NCI-H526 treated with DMSO at 0.1 percent for 48 hours (cell line): Measurements from ENCODE around the gene ANKFY1.
"Not testable (repeated sequence)": the region's sequence is repeated elsewhere in the genome, so short reads cannot be mapped to it uniquely, and the experiment has no call there.

Experiments used
- DNase-seq: peaks from one replicate; lab custom pipeline; 2025; lab: John Stamatoyannopoulos, UW

The ANKFY1 gene

DNA sequence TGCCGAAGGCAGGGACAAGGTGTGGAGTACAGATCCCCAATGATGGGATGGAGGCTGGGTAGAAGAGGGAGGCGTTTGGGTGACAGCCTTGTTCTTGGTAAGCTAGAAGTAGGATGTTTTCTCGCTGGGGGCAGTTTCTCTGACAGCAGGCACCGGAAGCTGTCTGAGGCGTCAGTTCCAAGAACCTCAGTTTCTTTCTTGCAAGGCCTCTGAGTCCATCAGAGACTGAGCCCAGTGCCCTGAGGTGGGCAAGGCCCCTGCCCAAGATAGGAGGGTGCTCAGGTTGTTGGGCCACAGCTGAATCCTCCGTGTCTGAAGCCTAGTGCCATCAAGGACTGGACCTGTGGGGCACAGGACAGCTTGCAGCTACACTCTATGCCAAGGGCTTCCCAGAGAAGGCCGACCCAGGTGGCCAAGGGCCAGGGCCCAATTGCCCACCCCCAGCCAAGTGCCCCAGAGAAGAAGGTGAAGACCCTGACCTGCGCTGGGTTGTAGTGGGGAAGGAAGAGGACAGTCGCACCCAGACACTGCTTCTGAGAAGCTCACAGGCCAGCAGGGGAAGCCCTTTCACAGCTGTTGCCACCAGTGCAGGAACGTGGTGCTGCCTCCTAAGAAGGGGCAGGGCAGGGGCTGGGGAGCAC lies 107.7 kb downstream of the ANKFY1 start:
- no peak for DNase-seq

DNA sequence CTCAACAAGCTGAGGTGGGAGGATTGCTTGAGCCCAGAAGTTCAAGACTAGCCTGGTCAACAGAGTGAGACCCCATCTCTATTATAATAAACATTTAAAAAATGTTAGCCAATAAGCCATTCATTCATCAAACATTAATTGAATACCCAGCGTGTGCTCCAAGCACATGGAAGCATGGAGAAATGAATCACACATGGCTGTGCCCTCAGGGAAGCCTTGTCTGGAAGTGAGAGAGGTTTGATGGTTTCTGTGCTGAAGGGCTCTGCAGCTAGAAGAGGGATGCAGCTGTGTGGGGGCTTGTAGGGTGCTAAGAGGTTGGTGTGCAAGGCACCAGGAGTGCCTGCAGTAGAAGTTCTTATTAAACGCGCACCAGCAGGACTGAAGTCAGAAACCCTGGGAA lies 109.6 kb downstream of the ANKFY1 start:
- DNase-seq, result no peak

DNA sequence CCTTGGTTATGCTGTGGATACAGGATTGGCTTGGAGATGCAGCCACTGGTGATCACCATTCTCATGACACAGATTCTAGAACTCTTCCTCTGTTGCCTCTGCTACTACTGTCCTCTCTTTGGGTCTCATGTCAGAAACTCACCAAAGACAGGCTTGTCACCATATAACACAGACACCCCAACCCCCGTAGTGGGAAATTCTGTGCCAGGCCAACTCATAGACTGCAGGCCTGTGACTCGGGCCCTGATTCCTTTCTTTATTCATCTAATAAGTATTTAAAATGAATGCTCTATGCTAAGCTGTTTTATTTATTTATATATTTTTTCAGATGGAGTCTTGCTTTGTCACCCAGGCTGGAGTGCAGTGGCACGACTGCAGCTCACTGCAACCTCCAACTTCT lies 111.3 kb downstream of the ANKFY1 start:
- no peak for DNase-seq

DNA sequence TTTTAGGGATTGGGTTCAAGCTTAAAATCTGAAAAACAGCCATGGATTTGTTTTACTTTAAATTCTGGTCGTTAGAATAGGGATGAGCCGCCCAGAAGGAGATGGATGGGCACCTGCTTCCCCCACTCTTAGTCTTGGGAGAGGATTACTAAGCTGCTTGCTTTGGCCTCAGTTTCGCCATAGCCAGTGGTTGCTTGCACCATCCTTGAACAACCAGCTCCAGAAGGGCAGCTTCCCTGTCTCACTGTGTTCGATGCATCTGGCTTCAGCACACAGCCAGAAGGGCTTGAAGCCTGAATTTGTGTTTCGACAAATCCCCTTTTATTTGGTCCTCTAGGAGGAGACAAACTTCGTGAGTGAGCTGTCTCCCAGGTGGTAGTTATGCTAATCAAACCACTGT lies 113.7 kb downstream of the ANKFY1 start:
- no peak for DNase-seq

DNA sequence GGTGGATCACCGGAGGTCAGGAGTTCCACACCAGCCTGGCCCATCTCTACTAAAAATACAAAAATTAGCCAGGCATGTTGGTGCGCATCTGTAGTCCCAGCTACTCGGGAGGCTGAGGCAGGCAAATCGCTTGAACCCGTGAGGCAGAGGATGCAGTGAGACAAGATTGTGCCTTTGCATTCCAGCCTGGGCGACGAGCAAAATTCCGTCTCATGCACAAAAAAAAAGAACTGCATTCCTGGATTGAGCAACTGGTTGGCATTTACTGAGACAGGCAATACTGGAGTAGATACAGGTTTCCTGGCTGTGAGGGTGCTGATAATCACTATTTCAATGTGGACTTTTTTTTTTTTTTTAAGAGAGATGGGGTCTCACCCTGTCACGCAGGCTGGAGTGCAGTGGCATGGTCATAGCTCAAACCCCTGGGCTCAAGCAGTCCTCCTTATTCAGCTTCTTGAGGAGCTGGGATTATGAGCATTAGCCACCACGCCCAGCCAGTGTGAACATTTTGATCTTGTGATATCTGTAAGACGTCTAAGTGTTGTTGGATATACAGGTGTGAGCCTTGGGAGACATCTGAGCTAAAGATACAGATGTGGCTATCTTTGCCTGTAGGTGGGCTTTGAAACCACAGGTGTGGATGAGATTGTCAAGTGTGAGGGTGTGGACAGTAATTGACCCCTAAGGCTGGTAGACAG lies 115.0 kb downstream of the ANKFY1 start:
- DNase-seq, result no peak

DNA sequence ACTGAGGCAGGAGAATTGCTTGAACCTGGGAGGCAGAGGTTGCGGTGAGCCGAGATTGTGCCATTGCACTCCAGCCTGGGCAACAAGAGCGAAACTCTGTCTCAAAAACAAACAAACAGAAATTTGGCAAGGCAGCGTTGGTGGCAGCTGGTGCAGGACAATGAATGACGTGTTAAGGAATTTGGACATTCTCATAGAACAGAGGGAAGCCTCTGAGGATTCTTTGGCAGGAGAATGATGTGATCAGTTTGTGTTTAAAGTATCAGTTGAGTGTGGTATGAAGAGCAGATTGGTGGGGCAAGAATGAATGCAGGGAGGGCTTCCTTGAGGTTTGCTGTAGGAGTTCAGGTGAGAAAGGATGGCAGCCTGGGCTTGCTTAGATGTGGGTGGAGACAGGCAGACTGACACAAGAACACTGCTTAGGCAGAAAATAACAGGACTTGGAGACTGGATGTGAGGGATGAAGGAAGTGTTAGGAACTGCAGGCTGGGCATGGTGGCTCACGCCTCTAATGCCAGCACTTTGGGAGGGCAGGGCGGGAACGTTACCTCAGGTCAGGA lies 115.9 kb downstream of the ANKFY1 start:
- no peak for DNase-seq

DNA sequence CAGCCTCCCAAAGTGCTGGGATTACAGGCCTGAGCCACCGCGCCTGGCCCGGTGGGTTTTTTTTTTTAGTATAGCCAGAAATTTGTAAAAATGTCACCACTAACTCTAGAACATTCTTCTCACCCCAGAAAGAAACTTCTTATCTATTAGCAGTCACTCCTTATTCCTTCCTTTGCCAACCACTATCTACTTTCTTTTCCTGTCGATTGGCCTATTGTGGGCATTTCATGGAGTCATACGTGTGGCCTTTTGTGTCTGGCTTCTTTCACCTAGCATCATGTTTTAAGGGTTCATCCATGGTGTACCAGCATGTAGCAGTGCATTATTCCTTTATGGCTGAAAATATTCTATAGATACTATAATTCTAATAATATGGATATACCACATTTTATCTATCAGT lies 117.1 kb downstream of the ANKFY1 start:
- DNase-seq, result no peak

DNA sequence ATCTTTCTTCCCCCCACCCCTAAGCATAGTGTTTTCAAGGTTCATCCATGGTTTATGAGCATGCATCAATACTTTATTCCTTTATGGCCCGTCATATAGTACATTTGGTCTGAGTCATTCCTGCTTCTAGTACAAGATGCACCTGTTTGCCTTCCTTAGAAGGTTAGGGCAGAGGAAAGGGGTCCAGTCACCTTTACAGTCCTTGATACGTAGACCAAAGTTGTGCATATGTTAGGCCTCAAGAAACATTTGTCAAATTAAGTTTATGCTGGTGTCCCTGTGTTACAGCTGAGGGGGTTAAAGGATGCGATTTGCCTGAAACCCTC lies 119.4 kb downstream of the ANKFY1 start:
- DNase-seq, result no peak

DNA sequence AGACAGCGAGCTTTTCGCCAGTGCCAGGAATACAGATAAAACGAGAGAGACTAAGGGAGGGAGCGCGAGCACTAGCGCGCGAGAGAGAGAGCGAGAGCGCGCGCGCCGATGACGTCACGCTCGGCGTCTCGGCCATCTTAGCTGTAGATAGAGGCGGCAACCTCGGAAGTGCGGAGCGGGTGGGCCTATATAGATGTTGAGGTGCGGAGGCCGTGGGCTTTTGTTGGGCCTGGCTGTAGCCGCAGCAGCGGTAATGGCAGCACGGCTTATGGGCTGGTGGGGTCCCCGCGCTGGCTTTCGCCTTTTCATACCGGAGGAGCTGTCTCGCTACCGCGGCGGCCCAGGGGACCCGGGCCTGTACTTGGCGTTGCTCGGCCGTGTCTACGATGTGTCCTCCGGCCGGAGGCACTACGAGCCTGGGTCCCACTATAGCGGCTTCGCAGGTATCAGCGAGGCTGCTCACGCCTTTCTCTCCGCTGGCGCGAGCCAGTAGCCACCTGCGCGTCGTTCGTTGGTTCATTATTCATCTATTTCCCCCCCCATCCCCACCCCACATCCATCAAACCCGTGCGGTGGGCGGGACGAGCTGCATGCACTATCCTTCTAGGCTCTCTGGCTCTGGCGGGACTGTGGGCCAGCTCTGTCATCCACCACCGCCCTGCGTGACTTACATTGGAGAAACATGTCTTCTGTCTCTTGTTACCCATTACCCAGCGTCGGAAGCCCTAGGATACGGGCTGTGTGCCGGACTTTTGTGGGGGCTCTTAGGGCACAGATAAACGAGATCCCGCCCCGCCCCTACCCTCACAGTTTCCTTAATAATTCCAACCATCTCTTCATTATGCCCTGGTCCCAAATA lies 120.0 kb downstream of the ANKFY1 start:
- DNase-seq, result peak; percentile 64

DNA sequence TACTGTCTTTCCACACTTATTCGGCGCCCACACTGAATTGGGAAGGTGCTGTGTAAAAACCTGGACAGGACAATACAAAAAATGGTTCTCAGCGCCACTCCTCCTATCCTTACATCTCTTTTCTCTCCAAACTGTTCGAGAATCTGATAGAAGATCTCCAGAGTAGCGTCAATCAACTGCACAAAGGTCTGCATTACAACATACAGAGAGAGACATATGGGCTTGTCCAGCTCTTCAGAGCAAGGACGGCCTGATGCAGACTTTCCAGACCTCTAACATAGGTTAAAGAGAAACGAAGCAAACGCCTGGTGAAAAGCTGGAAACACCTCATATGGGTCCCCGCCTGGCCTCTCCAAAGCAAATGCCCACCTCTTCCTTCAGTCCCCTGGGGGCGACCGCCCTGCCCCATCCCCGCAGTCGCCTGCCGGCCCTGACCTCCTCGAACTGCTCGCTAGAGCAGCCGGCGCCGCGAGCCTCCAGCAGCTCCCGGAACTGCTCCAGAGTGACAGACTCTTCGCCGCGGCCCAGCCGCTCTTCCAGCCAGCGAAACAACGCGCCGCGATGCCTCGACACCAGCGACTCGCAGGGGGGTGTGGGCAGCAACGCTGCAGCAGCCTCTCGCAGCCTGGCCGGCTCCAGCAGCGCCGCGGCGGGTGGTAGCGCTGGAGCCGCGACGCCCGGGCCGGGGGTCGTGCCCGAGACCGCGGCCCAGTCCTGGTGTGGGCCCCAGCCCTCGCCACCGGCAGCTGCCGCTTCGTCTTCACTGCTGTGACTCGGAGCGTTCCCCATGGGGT lies 121.5 kb downstream of the ANKFY1 start:
- DNase-seq, result no peak

DNA sequence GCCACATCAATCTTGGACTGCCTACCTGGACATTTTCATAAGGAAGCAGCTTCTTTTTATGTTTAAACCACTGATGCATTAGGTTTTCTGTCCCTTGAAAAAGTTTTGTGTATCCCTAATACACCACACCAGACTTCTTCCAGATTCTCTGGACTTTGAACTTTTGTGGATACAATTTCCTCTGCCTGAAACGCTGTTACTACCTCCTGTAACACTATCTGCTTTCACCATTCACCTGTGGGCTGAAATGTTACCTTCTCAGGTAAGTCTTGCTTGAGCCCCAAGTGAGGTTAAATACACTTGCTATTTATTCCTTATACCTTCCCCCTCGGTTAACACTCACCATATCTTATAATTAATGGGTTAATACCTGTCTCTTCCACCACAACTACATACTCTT lies 123.7 kb downstream of the ANKFY1 start:
- no peak for DNase-seq

DNA sequence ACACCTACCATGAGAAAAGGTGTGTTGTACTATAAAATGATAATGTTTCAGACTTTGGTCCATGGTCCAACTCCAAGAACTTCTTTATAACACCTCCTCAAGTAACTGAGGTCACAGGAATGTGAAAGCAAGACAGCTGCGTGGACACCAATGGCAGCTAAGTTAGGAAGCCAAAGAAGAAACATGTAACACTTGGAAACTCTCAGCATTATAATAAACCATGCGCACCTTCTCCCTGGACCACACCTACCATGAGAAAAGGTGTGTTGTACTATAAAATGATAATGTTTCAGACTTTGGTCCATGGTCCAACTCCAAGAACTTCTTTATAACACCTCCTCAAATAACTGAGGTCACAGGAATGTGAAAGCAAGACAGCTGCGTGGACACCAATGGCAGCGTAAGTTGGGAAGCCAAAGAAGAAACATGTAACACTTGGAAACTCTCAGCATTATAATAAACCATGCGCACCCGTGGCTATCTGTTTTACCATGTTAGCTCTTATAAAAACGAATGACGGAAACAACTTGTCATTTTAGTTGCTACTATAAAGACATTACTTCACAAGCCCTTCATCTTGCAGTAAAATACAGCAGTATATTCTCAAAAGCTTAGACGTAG lies 124.8 kb downstream of the ANKFY1 start:
- DNase-seq, result not testable (repeated sequence)

DNA sequence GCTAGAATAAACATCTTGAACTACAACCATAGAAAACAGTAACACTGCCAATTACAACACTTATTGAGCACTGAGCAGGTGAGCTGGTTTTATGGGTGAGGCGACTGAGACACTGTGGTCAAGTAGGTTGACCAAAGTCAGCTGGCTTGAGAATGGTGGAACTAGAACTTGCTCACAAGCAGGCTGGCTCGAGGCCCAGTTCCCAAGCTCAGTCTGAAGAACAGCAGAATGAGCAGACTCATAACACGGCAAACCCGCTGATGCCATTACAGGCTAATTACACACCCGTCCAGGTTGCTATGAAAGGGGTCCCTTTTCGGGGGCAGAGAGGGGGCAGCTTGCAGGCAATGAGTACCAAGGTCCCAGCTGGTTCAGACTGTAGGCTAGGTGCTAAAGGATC lies 127.4 kb downstream of the ANKFY1 start:
- DNase-seq, result no peak

DNA sequence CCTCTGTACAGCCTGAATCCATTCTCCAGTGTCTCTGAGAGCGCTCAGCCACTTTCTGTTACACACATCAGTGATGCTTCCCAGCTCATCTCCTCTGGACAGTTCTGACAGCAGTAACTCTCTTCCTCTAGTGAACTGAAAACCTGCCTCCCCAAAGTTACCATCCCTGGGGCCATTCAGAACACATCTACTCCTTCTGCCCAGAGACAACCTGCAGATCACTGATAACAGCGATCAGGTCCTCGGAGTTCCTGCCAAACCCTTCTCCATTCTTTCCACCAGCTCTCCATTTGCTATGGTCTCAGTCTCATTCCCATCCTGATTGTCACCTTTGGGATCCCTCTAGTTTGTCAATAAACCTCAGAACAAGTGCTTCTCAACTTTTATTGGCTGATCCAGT lies 128.3 kb downstream of the ANKFY1 start:
- DNase-seq, result no peak

DNA sequence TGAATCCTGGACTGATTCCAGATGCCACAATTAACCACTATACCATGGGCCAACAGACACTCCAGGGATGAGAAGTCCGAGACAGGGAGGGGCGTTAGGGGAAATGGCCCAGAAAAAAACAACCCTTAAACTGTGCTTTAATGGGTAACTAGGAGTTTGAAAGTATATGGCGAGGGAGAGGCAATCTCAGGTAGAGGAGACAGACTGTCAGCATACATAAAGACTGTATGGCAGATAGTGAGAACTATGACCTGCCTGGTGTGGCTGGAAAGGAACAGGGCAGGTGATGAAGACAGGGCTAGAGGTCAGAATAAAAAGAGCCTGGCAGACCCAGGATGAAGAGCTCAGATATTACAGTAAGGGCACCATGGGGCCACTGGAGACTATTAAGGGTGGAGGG lies 129.1 kb downstream of the ANKFY1 start:
- DNase-seq, result no peak

DNA sequence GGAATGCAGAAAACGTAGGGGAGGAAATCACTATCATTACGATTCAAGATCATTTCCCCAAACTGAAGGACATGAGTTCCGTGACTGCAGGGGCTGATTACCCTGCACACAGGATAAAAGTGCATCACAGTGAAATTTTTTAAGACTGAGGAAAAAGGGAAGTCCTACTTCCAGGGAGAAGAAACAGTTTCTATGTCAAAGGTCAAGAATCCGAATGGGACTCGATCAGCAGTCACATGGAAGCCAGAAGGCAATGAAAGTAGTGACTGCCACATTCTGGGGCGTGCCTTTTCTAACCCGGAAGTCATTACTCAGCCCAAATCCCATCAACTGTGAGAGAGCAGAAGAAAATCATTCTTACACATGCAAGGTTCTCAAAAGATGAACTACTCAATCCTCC lies 133.1 kb downstream of the ANKFY1 start:
- no peak for DNase-seq

DNA sequence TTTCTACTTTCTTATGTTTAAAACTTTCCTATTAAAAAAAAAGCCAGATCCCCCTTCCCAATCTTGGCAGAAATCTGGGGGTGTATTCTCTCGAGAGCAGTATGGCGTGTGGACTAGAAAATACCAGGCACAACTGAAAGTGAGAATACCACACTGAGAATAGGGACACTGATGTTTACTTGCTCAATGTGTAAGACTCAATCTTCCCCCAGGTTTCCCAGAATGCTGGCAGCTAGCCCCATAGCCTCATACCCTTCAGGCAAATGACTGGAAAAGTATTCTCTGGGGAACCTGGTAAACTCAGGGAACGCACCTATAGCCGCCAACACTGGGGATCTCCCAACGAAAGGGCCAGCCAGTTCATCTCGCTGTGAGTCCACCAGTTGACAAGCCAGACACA lies 136.2 kb downstream of the ANKFY1 start:
- DNase-seq, result no peak

DNA sequence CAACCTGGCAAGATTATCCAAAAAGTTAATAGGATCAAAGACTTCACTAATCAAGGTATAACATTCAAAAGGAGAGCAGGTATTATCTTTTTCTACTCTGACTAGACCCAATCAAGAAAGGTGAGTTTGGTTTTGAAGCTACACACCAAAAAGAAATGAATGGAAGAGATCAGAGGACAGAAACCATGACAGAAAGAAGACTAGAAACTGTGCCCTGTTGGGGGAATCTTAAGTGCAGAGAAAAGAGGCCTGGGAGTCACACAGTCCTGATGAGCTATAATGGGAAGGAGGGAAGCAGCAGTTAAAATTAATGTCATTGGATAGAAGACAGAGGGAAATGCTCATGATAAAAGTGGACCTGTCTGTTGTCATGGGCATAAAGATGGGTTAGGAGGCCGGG lies 138.2 kb downstream of the ANKFY1 start:
- no peak for DNase-seq

DNA sequence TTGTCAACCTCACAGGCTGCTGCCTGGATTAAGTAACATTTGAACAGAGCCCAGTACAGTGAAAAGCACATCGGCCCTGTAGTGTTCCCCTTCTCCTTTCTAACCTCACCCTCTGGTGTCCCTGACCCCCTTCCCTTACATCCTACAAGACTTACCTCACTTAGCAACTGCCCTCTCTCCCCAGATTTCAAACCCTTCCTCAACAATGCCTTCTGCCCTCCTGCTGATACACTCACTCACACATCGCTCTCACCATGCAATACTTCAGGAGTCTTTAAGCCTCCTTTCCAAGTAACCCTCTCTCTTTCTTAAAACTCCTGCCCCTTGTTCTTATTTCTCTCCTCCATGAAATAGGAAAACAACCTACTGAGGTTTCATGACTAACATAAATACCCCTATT lies 138.8 kb downstream of the ANKFY1 start:
- no peak for DNase-seq

DNA sequence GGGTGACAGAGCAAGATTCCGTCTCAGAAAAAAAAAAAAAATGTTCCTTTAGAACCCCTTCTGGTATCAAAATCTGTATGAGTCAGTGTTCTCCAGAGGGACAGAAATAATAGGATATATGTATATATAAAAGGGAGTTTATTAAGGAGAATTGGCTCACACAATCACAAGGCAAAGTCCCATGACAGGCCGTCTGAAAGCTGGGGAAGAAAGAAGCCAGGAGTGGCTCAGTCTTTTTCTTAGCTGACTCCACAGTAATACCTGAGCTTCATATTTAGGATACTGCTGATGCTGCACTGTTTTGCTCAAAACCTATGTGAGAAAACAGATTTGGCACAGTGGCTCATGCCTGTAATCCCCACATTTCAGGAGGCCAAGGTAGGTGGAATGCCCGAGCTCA lies 143.4 kb downstream of the ANKFY1 start:
- DNase-seq, result no peak

DNA sequence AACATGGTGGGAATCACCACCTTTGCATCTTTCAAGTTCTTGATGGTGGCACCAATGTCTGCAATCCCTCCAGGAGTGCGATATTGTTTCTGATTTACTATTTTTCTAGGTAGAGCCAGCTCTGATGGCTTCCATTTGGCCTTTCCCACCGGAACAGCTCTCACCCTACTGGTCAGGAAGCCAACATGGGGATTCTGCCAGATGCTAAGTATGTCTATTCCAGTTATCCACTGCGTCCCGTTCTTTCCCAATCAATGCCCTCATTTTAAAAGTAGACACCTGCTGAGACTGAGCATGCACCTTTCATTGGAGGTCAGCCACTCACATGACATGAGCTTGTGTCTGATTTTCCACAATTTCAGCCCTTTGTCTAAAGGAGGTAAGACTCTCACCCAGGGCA lies 144.5 kb downstream of the ANKFY1 start:
- DNase-seq, result no peak
